CD14-positive monocyte (primary cell): ENCODE measurements around the gene VSIG10L. TPM values are rescaled to one million over a fixed set of nuclear protein-coding genes. Genes with fewer than 3 reads are reported as not detected.
A peak's percentile ranks its signal among the peaks of the same experiment; 100 is the strongest.

Experiments
- DNase-seq, 3 donors: peaks; one replicate each; pipeline ENCODE4 v3.0.0-alpha.2; 2011 to 2022
- H2AFZ ChIP-seq: 2 replicates; pipeline ENCODE4 v1.6.0; 2012; ENCODE audit warnings: mild to moderate bottlenecking, low read depth, low read length, inconsistent platforms; ENCODE audit not compliant: insufficient read depth, poor library complexity, severe bottlenecking
- H3K27ac ChIP-seq, 2 donors: 1 replicate in 1 of 2; 2 replicates in 1 of 2; pipeline ENCODE4 v1.5.1; 2012 to 2013; ENCODE audit warnings: low read length in 2 of 2, control low read depth in 1 of 2, inconsistent platforms in 1 of 2, low read depth in 1 of 2, mild to moderate bottlenecking in 1 of 2
- H3K27me3 ChIP-seq, 2 donors: one replicate each; pipeline versions ENCODE4 v1.6.0 to v1.6.1; 2011 to 2013; ENCODE audit warnings: low read length in 2 of 2; ENCODE audit not compliant: control insufficient read depth in 2 of 2, insufficient read depth in 2 of 2
- H3K36me3 ChIP-seq, 2 donors: replicated peaks in 1 of 2; 1 replicate in 1 of 2; 2 replicates in 1 of 2; pipeline versions ENCODE4 v1.5.1 to v1.6.1; 2012 to 2013; ENCODE audit warnings: low read length in 2 of 2, control low read depth in 1 of 2, inconsistent platforms in 1 of 2, mild to moderate bottlenecking in 1 of 2; ENCODE audit not compliant: insufficient read depth in 2 of 2, control insufficient read depth in 1 of 2
- H3K4me1 ChIP-seq, 2 donors: 1 replicate in 1 of 2; 2 replicates in 1 of 2; pipeline versions ENCODE4 v1.5.1 to v1.6.1; 2012 to 2013; ENCODE audit warnings: low read length in 2 of 2, control low read depth in 1 of 2, inconsistent platforms in 1 of 2, mild to moderate bottlenecking in 1 of 2, moderate library complexity in 1 of 2; ENCODE audit not compliant: insufficient read depth in 2 of 2, control insufficient read depth in 1 of 2
- H3K4me2 ChIP-seq: replicated peaks from 2 replicates; pipeline ENCODE3; 2012; ENCODE audit warnings: low read length, moderate library complexity, mild to moderate bottlenecking; ENCODE audit not compliant: poor library complexity, severe bottlenecking; ENCODE audit errors: extremely low read depth
- H3K4me3 ChIP-seq, 3 experiments: fragments of 200-600 bp in 1 of 3; sonication (generic) in 1 of 3; replicated peaks in 1 of 3; 1 replicate in 2 of 3; 2 replicates in 1 of 3; pipeline ENCODE4 v1.5.1; 2011 to 2013; ENCODE audit warnings: low read length in 3 of 3, mild to moderate bottlenecking in 3 of 3, control low read depth in 2 of 3, low read depth in 2 of 3, inconsistent platforms in 1 of 3, moderate library complexity in 1 of 3
- H3K79me2 ChIP-seq: 2 replicates; pipeline ENCODE4 v1.6.0; 2012; ENCODE audit warnings: mild to moderate bottlenecking, control low read depth, inconsistent platforms, low read length, moderate library complexity; ENCODE audit not compliant: insufficient read depth
- H3K9ac ChIP-seq: 2 replicates; pipeline ENCODE4 v1.6.0; 2017; ENCODE audit warnings: low read length, mild to moderate bottlenecking; ENCODE audit not compliant: insufficient read depth, poor library complexity, severe bottlenecking
- H3K9me3 ChIP-seq, 2 donors: replicated peaks in 1 of 2; 1 replicate in 1 of 2; 2 replicates in 1 of 2; pipeline versions ENCODE4 v1.5.1 to v1.6.1; 2012 to 2013; ENCODE audit warnings: low read length in 2 of 2, control low read depth in 1 of 2; ENCODE audit not compliant: control insufficient read depth in 1 of 2, insufficient read depth in 1 of 2
- H4K20me1 ChIP-seq: 2 replicates; pipeline ENCODE4 v1.6.0; 2012; ENCODE audit warnings: mild to moderate bottlenecking, low read length, control low read depth, moderate library complexity; ENCODE audit not compliant: insufficient read depth
- H3K27ac Mint-ChIP-seq, 7 donors: one replicate each; pipeline ENCODE4 v1.8.0; 2020; ENCODE audit warnings: mild to moderate bottlenecking in 7 of 7, mixed read lengths in 7 of 7, moderate library complexity in 6 of 7, inconsistent platforms in 2 of 7
- H3K27me3 Mint-ChIP-seq, 3 donors: one replicate each; pipeline ENCODE4 v1.8.0; 2021 to 2022; ENCODE audit warnings: low read depth in 3 of 3, mild to moderate bottlenecking in 3 of 3, mixed read lengths in 3 of 3, moderate library complexity in 3 of 3, inconsistent platforms in 1 of 3
- H3K36me3 Mint-ChIP-seq, 2 donors: one replicate each; pipeline ENCODE4 v1.8.0; 2020; ENCODE audit warnings: mixed read lengths in 2 of 2, inconsistent platforms in 1 of 2, mild to moderate bottlenecking in 1 of 2
- H3K4me1 Mint-ChIP-seq: one replicate; pipeline ENCODE4 v1.8.0; 2020; ENCODE audit warnings: mild to moderate bottlenecking, mixed read lengths
- H3K4me3 Mint-ChIP-seq, 2 donors: one replicate each; pipeline ENCODE4 v1.8.0; 2020; ENCODE audit warnings: mild to moderate bottlenecking in 2 of 2, mixed read lengths in 2 of 2, moderate library complexity in 1 of 2
- H3K9me3 Mint-ChIP-seq, 7 donors: one replicate each; pipeline ENCODE4 v1.8.0; 2020 to 2022; ENCODE audit warnings: mixed read lengths in 7 of 7, mild to moderate bottlenecking in 6 of 7, moderate library complexity in 6 of 7, inconsistent platforms in 2 of 7
- CTCF ChIP-seq: fragments of 200-600 bp; IDR thresholded peaks from one replicate; pipeline ENCODE4 v1.8.0; 2022; ENCODE audit warnings: antibody characterized with exemption, mild to moderate bottlenecking
- WGBS: methylation state at CpG from one replicate; pipeline ENCODE4 v1.1.5; 2013; ENCODE audit warnings: missing lambda C conversion rate; ENCODE audit not compliant: insufficient coverage; 5-methylcytosine and 5-hydroxymethylcytosine counted together
- intact Hi-C, 2 donors: fragments of 100-400 bp; cut with micrococcal nuclease; formaldehyde crosslinking; loops; one replicate each; pipeline versions ENCODE4 v1.15.0 to v1.15.1; 2023
- polyA plus RNA-seq, 3 donors: library from polyadenylated mRNA; depleted of rRNA in 1 of 3; unstranded in 2 of 3; stranded (reverse) in 1 of 3; fragments of 300-500 nt in 2 of 3; fragments of >200 nt in 1 of 3; fragmentation: Illumina TruSeq in 2 of 3; gene quantifications; 1 replicate in 2 of 3; 2 replicates in 1 of 3; pipeline ENCODE4 v1.2.3, GENCODE V29; 2012 to 2021

Gene VSIG10L
- polyA plus RNA-seq, 3 donors, result 0.62 to 2.3 (median 0.73) TPM

GRCh38 chr19:51347209-51347928 is 5.4 kb upstream of the VSIG10L start:
- Histone ChIP-seq H3K36me3 (peaks cover 64 to 74% of the 10 kb centered on the region in 2 donors), H3K4me1 (no peaks in the 10 kb centered on the region), H3K79me2 (no peaks in the 10 kb centered on the region), H2AFZ (no peak overlapping the region), H3K4me2 (no peak overlapping the region), H3K27me3 (peaks cover 0 to 2% of the 10 kb centered on the region in 2 donors), H4K20me1 (no peaks in the 10 kb centered on the region), H3K9ac (no peak overlapping the region), H3K4me3 (no peak overlapping the region), H3K9me3 (no peaks in the 10 kb centered on the region), H3K27ac (no peak overlapping the region)
- DNase-seq, result no peak
- no peak for TF ChIP-seq CTCF
- H3K27ac Mint-ChIP-seq, result no peak overlapping the region
- WGBS, result 87% methylated on average over 7 of the region's 10 CpGs
- peaks cover 63 to 65% of the 10 kb centered on the region in 2 donors for H3K36me3 Mint-ChIP-seq
- no peaks in the 10 kb centered on the region for H3K9me3 Mint-ChIP-seq
- H3K4me3 Mint-ChIP-seq, result no peak overlapping the region
- intact Hi-C loops, result no loop called here
- H3K4me1 Mint-ChIP-seq, result no peaks in the 10 kb centered on the region
- H3K27me3 Mint-ChIP-seq, result peaks cover 4 to 6% (median 5%) of the 10 kb centered on the region in 3 donors

- Histone ChIP-seq H3K4me2 (no peak overlapping the region), H3K27me3 (peaks cover 0 to 2% of the 10 kb centered on the region in 2 donors), H3K4me1 (no peaks in the 10 kb centered on the region), H3K4me3 (no peak overlapping the region), H4K20me1 (no peaks in the 10 kb centered on the region), H2AFZ (no peak overlapping the region), H3K9ac (no peak overlapping the region), H3K36me3 (peaks cover 57 to 68% of the 10 kb centered on the region in 2 donors), H3K27ac (no peak overlapping the region), H3K79me2 (no peaks in the 10 kb centered on the region), H3K9me3 (no peaks in the 10 kb centered on the region)
- DNase-seq, result no peak
- WGBS, result 93% methylated on average over 12 of the region's 17 CpGs
- H3K4me3 Mint-ChIP-seq, result no peak overlapping the region
- intact Hi-C loops, result no loop called here
- peak overlapping the region in 1 of 7 donors; percentile 1 for H3K27ac Mint-ChIP-seq
- H3K4me1 Mint-ChIP-seq, result peaks cover 1% of the 10 kb centered on the region
- no peaks in the 10 kb centered on the region for H3K9me3 Mint-ChIP-seq
- H3K36me3 Mint-ChIP-seq, result peaks cover 57 to 59% of the 10 kb centered on the region in 2 donors
- TF ChIP-seq CTCF, result no peak
- H3K27me3 Mint-ChIP-seq, result peaks cover 8 to 11% (median 9%) of the 10 kb centered on the region in 3 donors
Observed at GRCh38 chr19:51346742-51347141, 4.8 kb upstream of the VSIG10L start.
